Liver (tissue), 4 donors: ENCODE measurements around the gene SS18L1. TPM values are rescaled to one million over a fixed set of nuclear protein-coding genes. Genes with fewer than 3 reads are reported as not detected.

ENCODE experiments used
- polyA plus RNA-seq, 2 donors: library from polyadenylated mRNA; stranded (reverse) in 1 of 2; unstranded in 1 of 2; fragments of 200-250 nt in 1 of 2; fragments of >200 nt in 1 of 2; fragmentation: Nextera tagmentation in 1 of 2; extraction: Ambion mirVana in 1 of 2; gene quantifications; one replicate each; pipeline versions ENCODE4 v1.2.1 to v1.2.3, GENCODE V29; 2013 to 2015
- total RNA-seq, 2 donors: library from RNA; depleted of rRNA; stranded (reverse); fragments of >200 nt; gene quantifications; one replicate each; pipeline ENCODE4 v1.2.3, GENCODE V29; 2014
- donor health status: healthy.
- donor health status: healthy.
- donor health status: healthy.

Gene SS18L1
- total and polyA plus RNA-seq, 4 donors: 6.1 to 24.3 (median 16.7) TPM

Other genes with a start within 250 kb of the SS18L1 start
- gene TAF4, start 77.9 kb upstream of the SS18L1 start, total RNA-seq: 10 to 100 TPM in 1 of 2 donors, 1 to 10 TPM in 1; 7.3 to 11.8 TPM
- gene TAF4, start 77.9 kb upstream of the SS18L1 start, polyA plus RNA-seq: 1 to 10 TPM; 2.0 to 3.8 TPM
- gene LSM14B, start 21.3 kb upstream of the SS18L1 start, total RNA-seq: 10 to 100 TPM; 15.5 to 15.9 TPM
- gene LSM14B, start 21.3 kb upstream of the SS18L1 start, polyA plus RNA-seq: 10 to 100 TPM in 1 of 2 donors, under 1 TPM in 1; 0.99 to 11.2 TPM
- gene PSMA7, start 375 bp upstream of the SS18L1 start, total RNA-seq: 100 to 1,000 TPM; 109 to 181 TPM
- 100 to 1,000 TPM; 212 to 342 TPM for gene PSMA7, start 375 bp upstream of the SS18L1 start, polyA plus RNA-seq
- gene MTG2, start 39.3 kb downstream of the SS18L1 start, total RNA-seq: 10 to 100 TPM; 13.0 to 26.8 TPM
- 10 to 100 TPM; 22.0 to 28.0 TPM for gene MTG2, start 39.3 kb downstream of the SS18L1 start, polyA plus RNA-seq
- not detected for gene HRH3, start 76.5 kb downstream of the SS18L1 start, total RNA-seq
- gene HRH3, start 76.5 kb downstream of the SS18L1 start, polyA plus RNA-seq: not detected
- 10 to 100 TPM; 12.7 to 19.7 TPM for gene OSBPL2, start 94.8 kb downstream of the SS18L1 start, total RNA-seq
- gene OSBPL2, start 94.8 kb downstream of the SS18L1 start, polyA plus RNA-seq: 10 to 100 TPM in 1 of 2 donors, 1 to 10 TPM in 1; 9.9 to 11.9 TPM
- 10 to 100 TPM; 45.3 to 70.9 TPM for gene ADRM1, start 159.2 kb downstream of the SS18L1 start, total RNA-seq
- gene ADRM1, start 159.2 kb downstream of the SS18L1 start, polyA plus RNA-seq: 10 to 100 TPM; 83.8 to 91.0 TPM
- 10 to 100 TPM in 1 of 2 donors, 1 to 10 TPM in 1; 3.6 to 40.2 TPM for gene LAMA5, start 223.5 kb downstream of the SS18L1 start, total RNA-seq
- 10 to 100 TPM; 13.4 to 13.9 TPM for gene LAMA5, start 223.5 kb downstream of the SS18L1 start, polyA plus RNA-seq
- 100 to 1,000 TPM; 378 to 499 TPM for gene RPS21, start 243.3 kb downstream of the SS18L1 start, total RNA-seq
- gene RPS21, start 243.3 kb downstream of the SS18L1 start, polyA plus RNA-seq: 1,000 to 10,000 TPM in 1 of 2 donors, 100 to 1,000 TPM in 1; 278 to 1,588 TPM